Left lung (tissue), 10 donors: ENCODE measurements around the gene SSBP2. TPM values are rescaled to one million over a fixed set of nuclear protein-coding genes. Genes with fewer than 3 reads are reported as not detected.
A peak's percentile ranks its signal among the peaks of the same experiment; 100 is the strongest.

Experiments used
- ATAC-seq: fragments of 200-7000 bp; cut with Tn5 transposase; one replicate; pipeline ENCODE4 v1.9.1; 2020; ENCODE audit warnings: moderate library complexity
- DNase-seq, 4 donors: peaks; one replicate each; pipeline ENCODE4 v3.0.0-alpha.2; 2013 to 2020
- H3K27ac ChIP-seq, 2 donors: fragments of 200-600 bp; sonication (generic) in 1 of 2; one replicate each; pipeline versions ENCODE4 v1.5.0 to v1.8.0; 2020 to 2021
- H3K27me3 ChIP-seq, 2 donors: fragments of 200-600 bp; sonication (generic) in 1 of 2; one replicate each; pipeline versions ENCODE4 v1.5.0 to v1.8.0; 2020 to 2021
- H3K36me3 ChIP-seq, 2 donors: fragments of 200-600 bp; sonication (generic) in 1 of 2; one replicate each; pipeline versions ENCODE4 v1.5.0 to v1.8.0; 2020 to 2021
- H3K4me1 ChIP-seq, 2 donors: fragments of 200-600 bp; one replicate each; pipeline ENCODE4 v1.8.0; 2021
- H3K4me3 ChIP-seq, 2 donors: fragments of 200-600 bp; sonication (generic) in 1 of 2; one replicate each; pipeline versions ENCODE4 v1.5.0 to v1.8.0; 2020 to 2021; ENCODE audit warnings: mild to moderate bottlenecking in 1 of 2
- H3K9me3 ChIP-seq, 2 donors: fragments of 200-600 bp; sonication (generic) in 1 of 2; one replicate each; pipeline versions ENCODE4 v1.5.0 to v1.8.0; 2020 to 2021
- intact Hi-C, 2 donors: fragments of 100-400 bp; cut with DNase I; formaldehyde crosslinking; loops; one replicate each; pipeline versions ENCODE4 v1.11.2 to v1.14.2; 2022
- polyA plus RNA-seq, 6 donors: library from polyadenylated mRNA; unstranded; fragments of 120-200 nt; gene quantifications; one replicate each; pipeline ENCODE4 v1.2.1, GENCODE V29; 2013; ENCODE audit not compliant: insufficient read length in 6 of 6
- total RNA-seq, 2 donors: library from RNA; stranded (reverse); fragmentation: NEBNext Ultra II Directional; extraction: Animal tissue kit (Norgen Biotek cat#: 25700); gene quantifications; one replicate each; pipeline ENCODE4 v1.2.1, GENCODE V29; 2021
- TF ChIP-seq, protein P1 (sequence below), 2 donors: fragments of 200-600 bp; sonication (generic) in 1 of 2; IDR thresholded peaks; one replicate each; pipeline versions ENCODE4 v1.5.0 to v1.8.0; 2021; ENCODE audit warnings: antibody characterized with exemption in 2 of 2
- donor health status: DM: no; HTN: yes; CAD: no.
- donor health status: DM: no; HTN: no; CAD: no.

SSBP2 gene
- total and polyA plus RNA-seq, 8 donors: 31.6 to 103 (median 74.8) TPM

DNA sequence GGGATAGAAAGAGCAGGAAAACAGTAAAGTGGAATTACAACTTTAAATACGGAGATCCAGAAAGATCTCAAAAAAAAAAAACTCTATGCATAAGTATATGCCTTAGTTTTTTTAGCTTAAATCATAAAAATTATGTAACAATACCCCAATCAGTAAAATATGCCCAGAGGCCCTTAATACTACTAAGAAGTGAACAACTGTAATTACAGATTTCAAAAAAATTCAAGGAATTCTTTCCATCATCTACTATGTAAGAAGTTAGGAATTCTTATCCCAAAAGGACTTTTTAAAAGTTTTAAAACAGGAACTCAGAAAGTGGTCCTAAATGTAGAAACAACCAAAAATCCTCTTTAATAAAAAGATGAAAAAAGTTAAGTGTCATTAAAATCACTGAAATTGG lies 111.3 kb downstream of the SSBP2 start:
- intact Hi-C loops: no loop called here
- H3K4me3 ChIP-seq: no peak overlapping the region
- no peak for DNase-seq
- no peak for ATAC-seq
- H3K4me1 ChIP-seq: no peaks in the 10 kb centered on the region
- H3K27me3 ChIP-seq: no peaks in the 10 kb centered on the region
- no peak overlapping the region for H3K27ac ChIP-seq
- H3K36me3 ChIP-seq: no peaks in the 10 kb centered on the region
- no peaks in the 10 kb centered on the region for H3K9me3 ChIP-seq
- TF ChIP-seq, protein P1, sequence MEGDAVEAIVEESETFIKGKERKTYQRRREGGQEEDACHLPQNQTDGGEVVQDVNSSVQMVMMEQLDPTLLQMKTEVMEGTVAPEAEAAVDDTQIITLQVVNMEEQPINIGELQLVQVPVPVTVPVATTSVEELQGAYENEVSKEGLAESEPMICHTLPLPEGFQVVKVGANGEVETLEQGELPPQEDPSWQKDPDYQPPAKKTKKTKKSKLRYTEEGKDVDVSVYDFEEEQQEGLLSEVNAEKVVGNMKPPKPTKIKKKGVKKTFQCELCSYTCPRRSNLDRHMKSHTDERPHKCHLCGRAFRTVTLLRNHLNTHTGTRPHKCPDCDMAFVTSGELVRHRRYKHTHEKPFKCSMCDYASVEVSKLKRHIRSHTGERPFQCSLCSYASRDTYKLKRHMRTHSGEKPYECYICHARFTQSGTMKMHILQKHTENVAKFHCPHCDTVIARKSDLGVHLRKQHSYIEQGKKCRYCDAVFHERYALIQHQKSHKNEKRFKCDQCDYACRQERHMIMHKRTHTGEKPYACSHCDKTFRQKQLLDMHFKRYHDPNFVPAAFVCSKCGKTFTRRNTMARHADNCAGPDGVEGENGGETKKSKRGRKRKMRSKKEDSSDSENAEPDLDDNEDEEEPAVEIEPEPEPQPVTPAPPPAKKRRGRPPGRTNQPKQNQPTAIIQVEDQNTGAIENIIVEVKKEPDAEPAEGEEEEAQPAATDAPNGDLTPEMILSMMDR (IDR thresholded peaks at IDR 0.05): no peak

DNA sequence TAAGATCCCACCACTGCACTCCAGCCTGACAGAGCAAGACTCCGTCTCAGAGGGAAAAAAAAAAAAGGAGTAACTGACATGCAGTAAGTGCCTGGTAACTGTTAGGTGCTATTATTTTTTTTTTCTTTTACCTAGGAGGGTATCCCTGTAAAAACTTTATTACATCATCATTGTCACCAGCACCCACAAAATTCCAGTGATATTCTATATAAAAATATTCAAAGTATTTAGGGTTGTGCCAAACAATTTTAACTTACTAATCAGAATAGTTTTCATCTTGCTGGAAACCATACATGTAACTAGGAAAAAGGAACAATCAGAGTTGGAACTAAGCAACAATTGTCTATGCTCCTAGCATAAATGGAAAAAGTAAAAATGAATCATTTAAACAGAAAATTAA lies 112.4 kb downstream of the SSBP2 start:
- Histone ChIP-seq H3K27ac (no peak overlapping the region), H3K36me3 (no peaks in the 10 kb centered on the region), H3K9me3 (no peaks in the 10 kb centered on the region), H3K4me1 (no peaks in the 10 kb centered on the region), H3K27me3 (no peaks in the 10 kb centered on the region), H3K4me3 (no peak overlapping the region)
- DNase-seq (no peak), ATAC-seq (no peak)
- TF ChIP-seq, protein P1 (IDR thresholded peaks at IDR 0.05): no peak
- intact Hi-C loops: no loop called here

DNA sequence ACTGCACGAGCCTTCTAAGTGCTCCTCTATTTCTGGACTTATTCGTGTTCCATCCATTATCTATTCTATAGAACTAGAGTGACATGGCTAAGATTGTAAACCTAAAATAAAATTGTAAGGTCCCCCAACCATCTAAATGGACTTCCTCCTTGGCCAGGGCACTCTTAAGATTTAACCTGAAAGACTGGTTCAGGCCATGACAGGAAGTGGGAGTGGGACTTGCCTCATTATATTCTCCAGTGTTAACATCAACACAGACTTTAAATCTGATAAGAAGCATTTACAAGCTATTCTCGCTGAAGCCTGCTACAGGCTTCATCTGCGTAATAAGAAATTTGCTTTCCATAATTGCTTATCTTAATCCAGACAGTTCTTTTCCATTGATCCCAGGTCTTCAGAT lies 117.0 kb downstream of the SSBP2 start:
- Histone ChIP-seq H3K27ac (no peak overlapping the region), H3K9me3 (no peaks in the 10 kb centered on the region), H3K4me3 (no peak overlapping the region), H3K27me3 (no peaks in the 10 kb centered on the region), H3K4me1 (no peaks in the 10 kb centered on the region), H3K36me3 (no peaks in the 10 kb centered on the region)
- no peak for ATAC-seq
- TF ChIP-seq, protein P1 (IDR thresholded peaks at IDR 0.05): no peak
- peak in 1 of 4 donors; percentile 13 for DNase-seq
- intact Hi-C loops: no loop called here

DNA sequence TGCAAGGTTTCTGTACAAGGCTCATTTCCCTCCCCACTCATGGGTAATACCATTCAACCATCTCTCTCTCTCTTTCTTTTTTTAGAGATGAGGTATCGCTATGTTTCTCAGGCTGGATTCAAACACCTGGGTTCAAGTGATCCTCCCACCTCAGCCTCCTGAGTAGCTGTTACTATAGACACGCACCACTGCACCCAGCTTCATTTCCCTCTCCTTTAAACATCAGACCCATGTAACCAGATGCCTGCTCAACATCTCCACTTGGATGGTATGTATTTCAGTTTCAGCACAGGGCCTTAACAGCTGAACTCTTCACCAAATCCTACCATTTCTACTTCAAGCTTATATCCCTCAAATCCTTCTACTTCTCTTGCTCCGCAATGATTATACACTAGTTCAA lies 117.4 kb downstream of the SSBP2 start:
- no peak for ATAC-seq
- no peaks in the 10 kb centered on the region for H3K27me3 ChIP-seq
- intact Hi-C loops: no loop called here
- H3K4me1 ChIP-seq: no peaks in the 10 kb centered on the region
- no peak overlapping the region for H3K27ac ChIP-seq
- TF ChIP-seq, protein P1 (IDR thresholded peaks at IDR 0.05): no peak
- H3K9me3 ChIP-seq: no peaks in the 10 kb centered on the region
- no peaks in the 10 kb centered on the region for H3K36me3 ChIP-seq
- DNase-seq: no peak
- no peak overlapping the region for H3K4me3 ChIP-seq

DNA sequence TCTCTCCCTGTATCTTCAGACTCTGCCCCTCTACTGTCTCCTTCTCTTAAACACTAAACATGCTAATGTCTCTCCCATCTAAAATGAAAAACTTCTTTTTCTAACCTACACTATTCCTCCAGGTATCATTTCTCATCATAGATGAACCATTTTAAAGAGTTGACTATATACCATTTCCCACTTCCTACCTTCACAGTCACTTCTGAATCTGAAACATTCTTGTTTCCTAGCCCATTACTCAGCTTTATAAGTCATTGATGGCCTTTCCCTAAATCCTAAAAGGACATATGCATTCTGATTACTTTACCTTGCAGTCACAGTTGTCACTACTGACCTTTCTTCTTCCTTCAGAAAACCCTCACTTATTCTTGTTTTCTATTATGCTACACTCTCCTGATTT lies 118.2 kb downstream of the SSBP2 start:
- intact Hi-C loops: no loop called here
- Histone ChIP-seq H3K4me1 (no peaks in the 10 kb centered on the region), H3K27me3 (no peaks in the 10 kb centered on the region), H3K36me3 (no peaks in the 10 kb centered on the region), H3K4me3 (no peak overlapping the region), H3K27ac (no peak overlapping the region), H3K9me3 (no peaks in the 10 kb centered on the region)
- DNase-seq (no peak), ATAC-seq (no peak)
- TF ChIP-seq, protein P1 (IDR thresholded peaks at IDR 0.05): no peak
